Fibroblast of skin of left quadriceps (primary cell): Measurements from ENCODE around the gene IL2RA.
"Not testable (repeated sequence)": the region's sequence is repeated elsewhere in the genome, so short reads cannot be mapped to it uniquely, and the experiment has no call there.

Source experiments
- DNase-seq, 2 experiments: peaks; one replicate each; pipeline ENCODE4 v3.0.0-alpha.2; 2013; ENCODE audit warnings: low read depth in 2 of 2

IL2RA gene

GRCh38 chr10:6056411-6057135 is 5.6 kb downstream of the IL2RA start:
- no peak for DNase-seq

GRCh38 chr10:6055929-6056328 is 6.2 kb downstream of the IL2RA start:
- no peak for DNase-seq

GRCh38 chr10:6054884-6055283 is 7.3 kb downstream of the IL2RA start:
- no peak for DNase-seq

- no peak for DNase-seq
Observed at GRCh38 chr10:6053816-6054631, 8.1 kb downstream of the IL2RA start.

GRCh38 chr10:6053303-6053702 is 8.9 kb downstream of the IL2RA start:
- no peak for DNase-seq

- DNase-seq: no peak
Observed at GRCh38 chr10:6052247-6053221, 9.6 kb downstream of the IL2RA start.

GRCh38 chr10:6050801-6051445 is 11.2 kb downstream of the IL2RA start:
- no peak for DNase-seq

- DNase-seq: no peak
Observed at GRCh38 chr10:6049031-6049400, 13.2 kb downstream of the IL2RA start.

GRCh38 chr10:6048281-6049030 is 13.7 kb downstream of the IL2RA start:
- no peak for DNase-seq

- no peak for DNase-seq
Observed at GRCh38 chr10:6047847-6048246, 14.3 kb downstream of the IL2RA start.

GRCh38 chr10:6046773-6047611 is 15.2 kb downstream of the IL2RA start:
- DNase-seq: no peak

- DNase-seq: no peak
Observed at GRCh38 chr10:6045878-6046772, 16.0 kb downstream of the IL2RA start.

GRCh38 chr10:6045314-6045848 is 16.8 kb downstream of the IL2RA start:
- no peak for DNase-seq

GRCh38 chr10:6044751-6045313 is 17.3 kb downstream of the IL2RA start:
- DNase-seq: no peak

- DNase-seq: no peak
Observed at GRCh38 chr10:6044060-6044459, 18.1 kb downstream of the IL2RA start.

- not testable (repeated sequence) for DNase-seq
Observed at GRCh38 chr10:6043377-6043776, 18.8 kb downstream of the IL2RA start.

GRCh38 chr10:6040205-6040604 is 22.0 kb downstream of the IL2RA start:
- DNase-seq: no peak

GRCh38 chr10:6039711-6040110 is 22.5 kb downstream of the IL2RA start:
- DNase-seq: no peak
